ENCODE data around the gene FRMPD3.

FRMPD3 gene

GRCh38 chrX:107482046-107482445 lies 32.6 kb downstream of the FRMPD3 start:
- no peak for DNase-seq

DNA sequence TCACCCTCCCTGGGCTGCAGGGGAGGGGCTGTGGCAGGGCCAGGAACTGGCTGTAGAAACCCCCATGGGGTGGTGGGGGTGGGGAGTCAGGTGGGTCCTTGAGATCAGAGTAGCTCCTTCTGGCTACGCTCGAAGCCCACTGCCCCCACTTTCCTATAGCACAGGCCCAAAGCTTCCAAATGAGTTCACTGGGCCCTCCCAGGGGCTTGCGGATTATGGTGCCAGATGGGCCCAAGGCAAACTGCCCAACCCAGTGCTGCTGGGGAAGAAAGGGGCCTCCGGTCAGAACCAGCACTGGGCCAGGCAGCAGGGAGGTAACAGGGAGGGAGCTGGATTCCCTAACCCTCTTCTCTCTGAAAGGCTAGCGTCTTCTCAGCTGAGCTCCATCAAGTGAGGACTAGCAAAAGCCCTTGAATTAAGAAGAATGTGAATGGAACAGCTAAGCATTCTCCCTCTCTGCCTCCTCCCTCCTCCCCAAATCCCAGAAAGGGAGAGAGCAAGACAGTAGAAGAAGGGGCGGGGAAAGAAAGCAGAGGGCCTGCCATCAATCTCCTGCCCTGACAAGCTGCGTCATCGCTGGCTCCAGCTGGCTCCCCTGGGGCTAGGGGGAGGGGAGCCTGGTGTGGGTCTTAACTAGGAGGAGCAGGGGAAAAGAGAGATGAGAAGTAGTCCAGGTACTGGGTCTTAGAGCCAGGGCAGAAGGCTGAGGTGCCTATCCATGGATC lies 34.7 kb downstream of the FRMPD3 start:
- no peak for DNase-seq

GRCh38 chrX:107485013-107485412 lies 35.6 kb downstream of the FRMPD3 start:
- DNase-seq = no peak

- no peak for DNase-seq
Observed at GRCh38 chrX:107493141-107493540, 43.7 kb downstream of the FRMPD3 start.

DNA sequence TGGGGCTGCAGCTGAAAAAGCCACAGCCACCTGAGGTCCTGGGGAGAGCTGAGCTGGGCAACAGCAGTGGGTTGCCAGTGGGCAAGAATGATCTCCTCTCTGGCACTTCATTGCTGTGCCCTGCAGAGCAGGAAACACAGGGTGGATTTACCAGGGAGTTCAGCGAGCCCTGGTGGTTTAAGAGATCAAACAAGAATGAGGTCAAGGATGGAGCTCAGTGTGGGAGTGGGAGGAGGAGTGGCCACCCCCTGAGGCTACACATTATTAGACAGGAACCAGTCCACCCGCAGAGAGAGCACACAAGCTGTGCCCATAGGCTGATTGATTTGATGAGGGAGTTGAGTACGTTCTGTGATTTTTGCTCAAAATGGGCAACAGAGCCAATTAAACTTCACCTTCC lies 47.3 kb downstream of the FRMPD3 start:
- no peak for DNase-seq
